ENCODE measurements around the gene ARHGEF11. TPM values are rescaled to one million over a fixed set of nuclear protein-coding genes. Genes with fewer than 3 reads are reported as not detected.

ARHGEF11 gene
- total and polyA plus RNA-seq, 12 donors, result 10.4 to 34.5 (median 26.8) TPM

DNA sequence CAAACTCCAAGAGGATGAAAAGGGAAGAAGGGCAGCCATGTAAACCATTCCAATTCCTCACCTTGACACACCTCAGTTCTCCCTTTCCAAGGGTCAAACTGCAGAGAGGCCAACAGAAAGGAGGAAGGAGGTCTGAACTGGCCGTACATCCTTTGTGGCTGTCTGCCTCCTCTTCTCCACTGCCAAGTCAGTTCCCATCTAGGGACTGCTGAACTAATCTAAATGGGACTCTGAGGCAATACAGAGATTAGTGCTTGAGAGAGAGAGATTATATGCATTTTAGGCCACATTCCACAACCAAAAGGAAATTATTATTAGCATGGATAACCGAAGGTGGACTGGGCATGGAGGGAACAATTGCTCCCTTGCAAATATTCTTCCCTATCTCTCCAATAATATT lies 2.7 kb downstream of the ARHGEF11 start:
- DNase-seq (no peak), ATAC-seq (peak in 1 of 8 donors; percentile 54)
- Histone ChIP-seq H3K27me3 (peaks cover 0 to 11% (median 0%) of the 10 kb centered on the region in 7 donors), H3K36me3 (no peaks in the 10 kb centered on the region), H3K4me1 (peaks cover 9 to 68% (median 54%) of the 10 kb centered on the region in 9 donors), H3K4me3 (peak overlapping the region in 7 of 10 donors; percentile 62 to 72 (median 68)), H3K9me3 (no peaks in the 10 kb centered on the region), H3K27ac (peak overlapping the region in 5 of 10 donors; percentile 16 to 50 (median 20))
- TF ChIP-seq, protein P1, sequence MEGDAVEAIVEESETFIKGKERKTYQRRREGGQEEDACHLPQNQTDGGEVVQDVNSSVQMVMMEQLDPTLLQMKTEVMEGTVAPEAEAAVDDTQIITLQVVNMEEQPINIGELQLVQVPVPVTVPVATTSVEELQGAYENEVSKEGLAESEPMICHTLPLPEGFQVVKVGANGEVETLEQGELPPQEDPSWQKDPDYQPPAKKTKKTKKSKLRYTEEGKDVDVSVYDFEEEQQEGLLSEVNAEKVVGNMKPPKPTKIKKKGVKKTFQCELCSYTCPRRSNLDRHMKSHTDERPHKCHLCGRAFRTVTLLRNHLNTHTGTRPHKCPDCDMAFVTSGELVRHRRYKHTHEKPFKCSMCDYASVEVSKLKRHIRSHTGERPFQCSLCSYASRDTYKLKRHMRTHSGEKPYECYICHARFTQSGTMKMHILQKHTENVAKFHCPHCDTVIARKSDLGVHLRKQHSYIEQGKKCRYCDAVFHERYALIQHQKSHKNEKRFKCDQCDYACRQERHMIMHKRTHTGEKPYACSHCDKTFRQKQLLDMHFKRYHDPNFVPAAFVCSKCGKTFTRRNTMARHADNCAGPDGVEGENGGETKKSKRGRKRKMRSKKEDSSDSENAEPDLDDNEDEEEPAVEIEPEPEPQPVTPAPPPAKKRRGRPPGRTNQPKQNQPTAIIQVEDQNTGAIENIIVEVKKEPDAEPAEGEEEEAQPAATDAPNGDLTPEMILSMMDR (IDR thresholded peaks at IDR 0.05), result no peak
- intact Hi-C loops (cut with DNase I), result no loop called here
- 18 to 24% methylated on average over 2 of the region's 2 CpGs for WGBS, 2 donors

DNA sequence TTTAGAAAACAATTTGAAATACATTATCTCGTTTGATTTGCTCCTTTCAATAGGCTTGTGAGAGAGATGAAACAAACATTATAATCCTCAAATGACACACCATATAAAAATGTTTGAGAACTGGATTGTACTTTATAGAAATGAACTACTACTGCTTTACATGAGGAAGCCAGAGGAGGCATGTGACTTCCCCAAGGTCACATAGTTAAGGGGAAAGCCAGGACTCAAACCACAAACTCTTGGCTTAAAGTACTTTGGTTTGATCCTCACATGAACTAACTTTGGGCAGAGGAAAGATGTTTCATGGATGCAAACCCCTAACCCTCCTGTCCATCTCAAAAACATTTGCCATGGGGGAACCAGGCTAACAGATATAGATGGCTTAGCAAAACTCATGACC lies 4.7 kb downstream of the ARHGEF11 start:
- intact Hi-C loops (cut with DNase I), result no loop called here
- WGBS, 2 donors, result 90 to 93% methylated on average over 1 of the region's 1 CpG

DNA sequence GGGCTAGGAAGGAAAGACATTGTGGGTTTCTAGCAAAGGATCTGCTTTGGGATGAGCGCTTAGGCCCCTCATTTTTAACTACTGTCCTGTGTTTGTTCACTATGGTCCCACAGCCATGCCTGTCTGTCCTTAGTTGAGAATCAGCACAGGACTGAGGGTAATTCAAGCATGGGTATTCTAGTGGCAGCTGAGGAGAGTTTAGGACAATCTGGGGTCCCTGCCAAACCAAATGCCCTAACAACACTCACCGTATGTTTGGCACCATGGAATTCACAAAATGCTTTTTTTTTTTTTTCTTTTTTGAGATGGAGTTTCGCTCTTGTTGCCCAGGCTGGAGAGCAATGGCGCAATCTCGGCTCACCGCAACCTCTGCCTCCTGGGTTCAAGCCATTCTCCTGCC lies 10.4 kb downstream of the ARHGEF11 start:
- no peaks in the 10 kb centered on the region for H3K27me3 ChIP-seq
- intact Hi-C loops (cut with DNase I), result no loop called here
- TF ChIP-seq, protein P1 (IDR thresholded peaks at IDR 0.05), result no peak
- no peak overlapping the region for H3K4me3 ChIP-seq
- peaks cover 0 to 4% (median 0%) of the 10 kb centered on the region in 9 donors for H3K36me3 ChIP-seq
- H3K9me3 ChIP-seq, result no peaks in the 10 kb centered on the region
- H3K4me1 ChIP-seq, result peaks cover 2 to 32% (median 7%) of the 10 kb centered on the region in 9 donors
- H3K27ac ChIP-seq, result no peak overlapping the region
- ATAC-seq (no peak), DNase-seq (no peak)
- 94 to 95% methylated on average over 6 of the region's 6 CpGs for WGBS, 2 donors

More for the DNA sequence above, 4.7 kb downstream of the ARHGEF11 start:
- Histone ChIP-seq H3K4me1 (peaks cover 9 to 69% (median 54%) of the 10 kb centered on the region in 9 donors), H3K27ac (no peak overlapping the region), H3K9me3 (no peaks in the 10 kb centered on the region), H3K27me3 (no peaks in the 10 kb centered on the region), H3K36me3 (no peaks in the 10 kb centered on the region), H3K4me3 (no peak overlapping the region)
- DNase-seq (no peak), ATAC-seq (no peak)
- TF ChIP-seq, protein P1 (IDR thresholded peaks at IDR 0.05), result no peak

DNA sequence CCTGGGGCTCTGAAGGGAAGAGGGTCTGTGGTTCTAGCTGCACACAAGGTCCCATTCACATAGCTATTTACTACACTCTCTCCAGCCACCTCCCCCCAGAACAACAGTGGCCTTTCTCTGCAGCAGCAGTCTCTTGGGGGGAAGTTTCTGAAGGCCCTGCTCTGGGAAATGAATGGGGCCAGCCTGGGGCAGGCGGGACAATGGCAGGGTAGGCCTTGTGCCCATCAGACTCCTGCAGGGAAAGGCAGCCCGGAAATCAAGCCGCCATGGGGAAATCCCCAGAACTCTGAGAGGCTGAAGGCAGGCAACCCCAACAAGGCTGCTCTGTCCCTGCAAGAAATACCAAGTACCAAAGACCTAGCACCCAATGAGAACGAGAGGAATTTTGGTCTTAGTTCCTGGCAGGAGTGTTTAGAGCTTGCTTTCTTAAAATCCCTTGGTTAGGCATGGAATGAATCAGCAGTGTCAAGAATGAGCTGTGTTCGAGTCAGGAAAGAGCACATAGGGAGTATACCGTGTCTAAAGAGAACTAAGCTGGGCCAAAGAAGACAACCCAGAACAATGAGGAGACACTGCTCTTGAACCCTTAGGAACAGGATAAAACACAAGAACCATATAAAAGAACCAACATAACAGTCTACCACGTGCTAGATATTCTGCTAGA lies 11.3 kb downstream of the ARHGEF11 start:
- H3K27ac ChIP-seq, result no peak overlapping the region
- H3K4me3 ChIP-seq, result no peak overlapping the region
- H3K36me3 ChIP-seq, result peaks cover 0 to 4% (median 0%) of the 10 kb centered on the region in 9 donors
- no peaks in the 10 kb centered on the region for H3K27me3 ChIP-seq
- ATAC-seq (peak in 3 of 8 donors; percentile 22 to 42 (median 39)), DNase-seq (no peak)
- TF ChIP-seq, protein P1 (IDR thresholded peaks at IDR 0.05), result no peak
- H3K9me3 ChIP-seq, result no peaks in the 10 kb centered on the region
- intact Hi-C loops (cut with DNase I), result no loop called here
- WGBS, 2 donors, result 79 to 89% methylated on average over 7 of the region's 7 CpGs
- peaks cover 0 to 25% (median 7%) of the 10 kb centered on the region in 9 donors for H3K4me1 ChIP-seq

Measured in heart right ventricle (tissue), 16 donors.